HG02571 (cell line): ENCODE results near the gene SH3RF1.

Experiments used
- ATAC-seq: cut with Tn5 transposase; IDR thresholded peaks from one replicate; pipeline ENCODE4 v1.9.1; 2021; ENCODE audit warnings: mild to moderate bottlenecking, moderate library complexity; ENCODE audit not compliant: unreplicated experiment

Gene SH3RF1

GRCh38 chr4:169050284-169050683 lies 220.5 kb downstream of the SH3RF1 start:
- ATAC-seq, result no peak

DNA sequence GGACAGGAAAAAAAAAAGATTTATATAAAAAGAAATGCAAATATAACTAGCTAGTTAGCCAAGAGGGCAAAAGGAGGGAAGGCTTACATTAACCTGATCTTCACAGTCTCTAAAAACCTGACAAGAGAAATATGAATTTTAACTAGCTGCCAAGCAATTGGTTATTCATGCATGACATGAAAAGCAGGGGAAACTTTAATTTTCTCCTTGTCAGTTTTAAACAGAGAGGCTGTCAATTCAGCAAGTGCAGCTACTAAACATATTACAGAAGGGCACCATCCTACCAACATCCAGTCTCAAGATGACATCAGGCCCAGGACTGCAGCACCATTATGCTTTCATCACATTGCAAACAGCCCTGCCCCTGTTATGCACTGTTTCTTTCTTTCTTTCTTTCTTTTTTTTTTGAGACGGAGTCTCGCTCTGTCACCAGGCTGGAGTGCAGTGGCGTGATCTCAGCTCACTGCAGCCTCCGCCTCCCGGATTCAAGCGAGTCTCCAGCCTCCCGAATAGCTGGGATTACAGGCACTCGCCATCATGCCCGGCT lies 221.8 kb downstream of the SH3RF1 start:
- no peak for ATAC-seq

GRCh38 chr4:169047956-169048355 lies 222.8 kb downstream of the SH3RF1 start:
- ATAC-seq, result no peak

DNA sequence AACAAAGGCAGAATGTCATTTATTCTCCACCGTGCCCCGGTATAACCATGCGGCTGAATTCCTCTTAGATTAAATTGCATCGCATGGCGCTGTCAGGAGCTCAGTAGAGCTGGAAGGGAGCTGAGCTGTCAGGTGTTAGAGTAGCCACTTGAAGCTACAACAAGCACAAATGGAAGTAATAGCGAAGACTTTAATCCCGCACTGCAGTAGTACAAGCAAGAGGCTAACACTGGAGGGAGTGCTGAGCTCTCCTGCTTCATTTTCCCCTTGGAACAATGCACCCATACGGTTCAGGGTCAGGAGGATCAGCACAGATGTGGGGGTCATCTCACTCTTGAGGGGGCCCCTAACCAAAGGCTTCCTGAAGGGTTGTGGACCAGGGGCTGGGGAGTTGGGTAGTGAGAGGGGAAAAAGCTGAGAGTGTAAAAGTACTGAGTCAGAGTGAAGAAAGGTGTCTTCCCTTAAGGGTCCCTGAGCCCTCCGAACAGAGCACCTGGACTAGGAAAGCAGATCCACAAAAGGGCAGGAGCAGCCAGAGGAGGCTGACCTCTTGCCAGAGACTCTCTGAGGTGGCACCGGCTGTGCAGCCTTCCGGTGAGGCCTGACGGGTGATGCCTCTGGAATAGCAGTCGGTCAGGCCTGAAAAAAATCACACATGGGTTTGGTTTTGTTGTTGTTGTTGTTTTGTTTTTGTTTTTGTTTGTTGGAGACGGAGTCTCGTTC lies 224.7 kb downstream of the SH3RF1 start:
- ATAC-seq, result no peak

DNA sequence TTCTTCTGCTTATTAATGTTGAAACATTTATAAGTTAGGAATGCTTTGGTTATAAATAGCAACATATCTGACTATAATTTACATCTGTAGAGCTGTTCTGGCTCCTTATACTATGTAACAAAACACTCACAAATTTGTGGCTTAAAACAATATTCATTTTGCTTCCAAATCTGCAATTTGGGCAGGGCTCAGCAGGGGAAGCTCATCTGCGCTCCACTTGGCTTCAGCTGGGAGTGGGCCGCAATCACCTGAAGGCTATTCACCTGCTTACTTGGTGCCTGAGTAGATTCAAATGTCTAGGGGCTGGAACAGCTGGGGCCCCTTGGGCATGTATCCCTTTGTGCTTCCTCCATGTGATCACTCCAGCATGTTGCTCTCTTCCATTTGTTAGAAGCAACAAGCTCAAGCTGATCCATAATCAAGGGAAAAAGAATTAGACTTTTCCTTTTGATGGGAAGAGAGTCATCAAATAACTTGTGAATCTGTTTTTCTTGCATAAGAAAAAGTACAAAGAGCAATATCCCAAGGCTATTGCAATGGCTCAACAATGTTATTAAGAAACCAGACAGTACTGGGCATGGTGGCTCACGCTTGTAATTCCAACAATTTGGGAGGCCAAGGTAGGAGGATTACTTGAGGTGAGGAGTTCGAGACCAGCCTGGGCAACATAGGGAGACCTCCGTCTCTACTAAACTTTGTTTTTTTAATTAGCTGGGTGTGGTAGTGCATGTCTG lies 225.9 kb downstream of the SH3RF1 start:
- ATAC-seq, result no peak
